ENCODE data around the gene KLF13.

KLF13 gene

DNA sequence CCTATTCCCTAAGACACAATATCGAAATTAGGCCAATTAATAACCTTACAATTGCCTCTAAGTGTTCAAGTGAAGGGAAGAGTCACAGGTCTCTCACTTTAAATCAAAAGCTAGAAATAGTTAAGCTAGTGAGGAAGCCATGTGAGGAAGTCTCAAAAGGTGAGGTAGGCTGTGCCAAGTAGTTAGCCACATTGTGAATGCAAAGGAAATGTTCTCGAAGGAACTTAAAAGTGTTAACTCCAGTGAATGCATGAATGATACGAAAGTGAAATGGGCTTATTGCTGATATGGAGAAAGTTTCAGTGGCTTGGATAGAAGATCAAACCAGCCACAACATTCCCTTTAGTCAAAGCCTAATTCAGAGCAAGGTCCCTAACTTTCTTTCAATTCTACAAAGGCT, 59.1 kb downstream of the KLF13 start:
- Histone ChIP-seq H3K9ac (ENCODE audit: low read length in 5 of 5) (no peak overlapping the region), H3K36me3 (ENCODE audit: control insufficient read depth in 5 of 5, insufficient read depth in 5 of 5, low read length in 5 of 5) (peaks cover 0 to 16% (median 9%) of the 10 kb centered on the region in 5 donors), H3K27me3 (ENCODE audit: control insufficient read depth in 5 of 5, insufficient read depth in 4 of 5, low read length in 5 of 5) (no peaks in the 10 kb centered on the region), H3K9me3 (ENCODE audit: control insufficient read depth in 5 of 5, low read length in 5 of 5) (peaks cover 0 to 16% (median 12%) of the 10 kb centered on the region in 5 donors), H3K27ac (ENCODE audit: low read depth, low read length) (no peak overlapping the region), H3K4me3 (ENCODE audit: low read depth in 1 of 5, low read length in 5 of 5) (no peak overlapping the region), H3K4me1 (ENCODE audit: control insufficient read depth in 5 of 5, insufficient read depth in 5 of 5, low read length in 5 of 5) (peaks cover 2 to 18% (median 9%) of the 10 kb centered on the region in 5 donors)

DNA sequence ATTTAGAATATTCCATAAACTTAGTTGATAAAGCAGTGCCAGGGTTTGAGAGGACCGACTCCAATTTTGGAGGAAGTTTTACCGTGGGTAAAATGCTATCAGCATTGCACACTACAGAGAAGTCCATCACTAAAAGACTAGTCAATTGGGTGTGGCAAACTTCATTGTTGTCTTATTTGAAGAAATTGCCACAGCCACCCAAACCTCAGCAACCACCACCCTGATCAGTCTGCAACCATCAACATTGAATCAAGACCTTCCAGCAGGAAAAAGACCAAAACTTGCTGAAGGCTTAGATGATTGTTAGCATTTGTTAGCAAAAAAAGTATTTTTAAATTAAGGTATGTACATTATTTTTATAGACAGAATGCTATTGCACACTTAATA, 60.5 kb downstream of the KLF13 start:
- Histone ChIP-seq H3K9ac (ENCODE audit: low read length in 5 of 5) (no peak overlapping the region), H3K27ac (ENCODE audit: low read depth, low read length) (no peak overlapping the region), H3K4me3 (ENCODE audit: low read depth in 1 of 5, low read length in 5 of 5) (no peak overlapping the region), H3K4me1 (ENCODE audit: control insufficient read depth in 5 of 5, insufficient read depth in 5 of 5, low read length in 5 of 5) (peaks cover 2 to 17% (median 7%) of the 10 kb centered on the region in 5 donors), H3K27me3 (ENCODE audit: control insufficient read depth in 5 of 5, insufficient read depth in 4 of 5, low read length in 5 of 5) (no peaks in the 10 kb centered on the region), H3K9me3 (ENCODE audit: control insufficient read depth in 5 of 5, low read length in 5 of 5) (peaks cover 0 to 12% (median 9%) of the 10 kb centered on the region in 5 donors), H3K36me3 (ENCODE audit: control insufficient read depth in 5 of 5, insufficient read depth in 5 of 5, low read length in 5 of 5) (peaks cover 0 to 6% (median 2%) of the 10 kb centered on the region in 5 donors)

DNA sequence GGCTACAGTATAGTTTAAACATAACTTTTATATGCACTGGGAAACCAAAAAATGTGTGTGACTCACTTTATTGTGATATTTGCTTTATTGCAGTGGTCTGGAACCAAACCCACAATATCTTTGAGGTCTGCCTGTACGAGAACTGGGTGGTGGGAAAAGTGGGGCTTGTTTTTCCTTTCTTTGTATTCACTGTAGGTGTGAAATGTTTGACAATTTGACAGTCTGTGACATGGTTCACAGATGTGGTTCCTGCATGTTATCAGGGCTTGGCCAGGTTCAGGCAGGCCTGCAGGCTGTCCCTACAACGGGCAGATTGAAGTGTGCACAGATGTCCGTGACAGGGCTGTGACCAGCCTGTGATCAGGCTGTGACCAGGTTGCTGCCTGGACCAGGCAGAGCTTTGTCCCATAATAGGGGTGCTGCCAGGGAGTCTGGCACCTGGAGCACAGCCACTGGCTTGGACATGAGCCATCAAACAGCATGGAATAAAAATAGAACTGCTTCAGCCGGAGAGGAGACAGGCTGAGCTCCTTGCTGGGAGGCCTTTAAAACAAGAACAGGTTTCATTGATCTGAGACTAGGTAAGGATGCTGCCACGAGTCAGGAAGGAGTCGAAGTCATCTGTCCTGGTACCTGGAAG, 61.0 kb downstream of the KLF13 start:
- Histone ChIP-seq H3K9me3 (ENCODE audit: control insufficient read depth in 5 of 5, low read length in 5 of 5) (peaks cover 0 to 12% (median 9%) of the 10 kb centered on the region in 5 donors), H3K9ac (ENCODE audit: low read length in 5 of 5) (no peak overlapping the region), H3K27ac (ENCODE audit: low read depth, low read length) (no peak overlapping the region), H3K27me3 (ENCODE audit: control insufficient read depth in 5 of 5, insufficient read depth in 4 of 5, low read length in 5 of 5) (no peaks in the 10 kb centered on the region), H3K36me3 (ENCODE audit: control insufficient read depth in 5 of 5, insufficient read depth in 5 of 5, low read length in 5 of 5) (peaks cover 0 to 5% (median 0%) of the 10 kb centered on the region in 5 donors), H3K4me1 (ENCODE audit: control insufficient read depth in 5 of 5, insufficient read depth in 5 of 5, low read length in 5 of 5) (peaks cover 2 to 16% (median 7%) of the 10 kb centered on the region in 5 donors), H3K4me3 (ENCODE audit: low read depth in 1 of 5, low read length in 5 of 5) (no peak overlapping the region)

DNA sequence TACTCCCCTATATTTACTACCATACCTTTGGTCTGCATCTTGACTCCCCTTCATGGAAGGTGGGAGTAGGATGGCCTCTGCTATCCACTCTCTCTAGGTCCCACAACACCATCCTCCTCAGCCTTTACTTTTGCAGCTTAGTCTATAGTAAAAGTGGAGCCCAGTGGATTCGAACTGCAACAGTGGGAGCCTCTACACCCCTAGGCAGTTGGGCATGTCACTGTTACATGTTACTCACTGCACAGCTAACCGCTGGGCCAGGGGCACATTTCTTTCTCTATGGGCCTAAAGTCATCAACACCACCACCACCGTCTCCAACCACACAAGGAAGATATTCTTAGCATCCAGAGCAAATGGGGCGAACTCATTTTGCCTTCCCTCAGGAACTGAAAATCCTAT, 62.9 kb downstream of the KLF13 start:
- H3K27ac ChIP-seq (ENCODE audit: low read depth, low read length): no peak overlapping the region
- no peaks in the 10 kb centered on the region for H3K27me3 ChIP-seq (ENCODE audit: control insufficient read depth in 5 of 5, insufficient read depth in 4 of 5, low read length in 5 of 5)
- peaks cover 0 to 5% (median 0%) of the 10 kb centered on the region in 5 donors for H3K36me3 ChIP-seq (ENCODE audit: control insufficient read depth in 5 of 5, insufficient read depth in 5 of 5, low read length in 5 of 5)
- H3K9ac ChIP-seq (ENCODE audit: low read length in 5 of 5): no peak overlapping the region
- peaks cover 0 to 12% (median 9%) of the 10 kb centered on the region in 5 donors for H3K9me3 ChIP-seq (ENCODE audit: control insufficient read depth in 5 of 5, low read length in 5 of 5)
- peaks cover 2 to 19% (median 14%) of the 10 kb centered on the region in 5 donors for H3K4me1 ChIP-seq (ENCODE audit: control insufficient read depth in 5 of 5, insufficient read depth in 5 of 5, low read length in 5 of 5)
- no peak overlapping the region for H3K4me3 ChIP-seq (ENCODE audit: low read depth in 1 of 5, low read length in 5 of 5)

DNA sequence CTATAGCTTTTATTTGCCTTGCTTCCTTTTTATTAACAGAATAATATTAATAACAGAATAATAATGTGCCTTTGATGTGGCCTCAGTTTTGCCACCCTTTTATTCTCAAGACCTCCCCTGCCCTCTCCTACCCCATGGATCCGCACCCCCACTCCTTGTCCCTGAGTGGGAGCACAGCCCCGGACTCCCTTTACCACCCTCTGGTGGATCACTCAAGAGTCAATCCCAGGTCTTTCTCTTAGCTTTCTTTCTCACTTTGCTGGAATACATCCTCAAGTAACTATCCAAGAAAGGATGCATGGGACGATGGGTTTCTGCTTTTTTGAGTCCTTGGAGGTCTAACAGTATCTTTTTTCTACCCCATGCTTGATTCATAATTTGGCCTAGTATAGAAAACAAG, 63.4 kb downstream of the KLF13 start:
- Histone ChIP-seq H3K27ac (ENCODE audit: low read depth, low read length) (no peak overlapping the region), H3K27me3 (ENCODE audit: control insufficient read depth in 5 of 5, insufficient read depth in 4 of 5, low read length in 5 of 5) (no peaks in the 10 kb centered on the region), H3K4me3 (ENCODE audit: low read depth in 1 of 5, low read length in 5 of 5) (no peak overlapping the region), H3K9ac (ENCODE audit: low read length in 5 of 5) (no peak overlapping the region), H3K36me3 (ENCODE audit: control insufficient read depth in 5 of 5, insufficient read depth in 5 of 5, low read length in 5 of 5) (peaks cover 0 to under 1% (median 0%) of the 10 kb centered on the region in 5 donors), H3K9me3 (ENCODE audit: control insufficient read depth in 5 of 5, low read length in 5 of 5) (peaks cover 0 to 12% (median 9%) of the 10 kb centered on the region in 5 donors), H3K4me1 (ENCODE audit: control insufficient read depth in 5 of 5, insufficient read depth in 5 of 5, low read length in 5 of 5) (peaks cover 2 to 19% (median 14%) of the 10 kb centered on the region in 5 donors)

DNA sequence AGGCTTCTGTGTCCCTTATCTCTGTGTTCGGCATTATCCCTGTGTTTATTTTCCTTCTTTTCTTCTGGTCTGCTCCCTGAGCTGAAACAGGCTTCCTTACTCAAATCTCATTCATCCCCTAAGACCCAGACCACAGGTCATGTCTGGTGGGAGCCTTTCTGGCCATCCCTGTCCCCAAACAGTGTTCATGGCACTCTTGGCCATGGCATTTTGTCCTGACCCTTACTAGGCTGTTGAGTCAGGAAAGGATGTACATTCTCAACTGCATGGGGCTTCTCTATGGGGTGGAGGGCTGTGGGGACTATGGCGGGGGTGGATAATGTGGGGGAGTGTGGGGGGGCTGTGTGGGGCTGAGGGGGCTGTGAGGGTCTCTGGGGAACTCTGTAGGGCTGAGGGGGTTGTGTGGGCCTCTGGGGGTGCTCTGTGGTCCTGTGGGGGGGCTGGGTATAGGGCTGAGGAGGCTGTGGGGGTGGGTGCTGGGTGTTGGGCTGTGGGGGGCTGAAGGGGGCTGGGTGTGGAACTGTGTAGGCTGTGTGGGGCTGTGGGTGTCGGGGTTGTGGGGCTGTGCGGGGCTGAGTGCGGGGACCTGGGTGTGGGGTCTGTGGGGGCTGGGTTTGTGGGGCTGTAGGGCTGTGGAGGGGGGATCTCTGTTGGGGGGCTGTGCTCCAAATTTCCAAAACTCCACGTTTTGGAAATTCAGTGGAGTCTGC, 64.3 kb downstream of the KLF13 start:
- no peaks in the 10 kb centered on the region for H3K36me3 ChIP-seq (ENCODE audit: control insufficient read depth in 5 of 5, insufficient read depth in 5 of 5, low read length in 5 of 5)
- no peak overlapping the region for H3K9ac ChIP-seq (ENCODE audit: low read length in 5 of 5)
- H3K27ac ChIP-seq (ENCODE audit: low read depth, low read length): peak overlapping the region; percentile 32
- peaks cover 0 to 12% (median 9%) of the 10 kb centered on the region in 5 donors for H3K9me3 ChIP-seq (ENCODE audit: control insufficient read depth in 5 of 5, low read length in 5 of 5)
- H3K4me1 ChIP-seq (ENCODE audit: control insufficient read depth in 5 of 5, insufficient read depth in 5 of 5, low read length in 5 of 5): peaks cover 2 to 19% (median 10%) of the 10 kb centered on the region in 5 donors
- no peaks in the 10 kb centered on the region for H3K27me3 ChIP-seq (ENCODE audit: control insufficient read depth in 5 of 5, insufficient read depth in 4 of 5, low read length in 5 of 5)
- no peak overlapping the region for H3K4me3 ChIP-seq (ENCODE audit: low read depth in 1 of 5, low read length in 5 of 5)

DNA sequence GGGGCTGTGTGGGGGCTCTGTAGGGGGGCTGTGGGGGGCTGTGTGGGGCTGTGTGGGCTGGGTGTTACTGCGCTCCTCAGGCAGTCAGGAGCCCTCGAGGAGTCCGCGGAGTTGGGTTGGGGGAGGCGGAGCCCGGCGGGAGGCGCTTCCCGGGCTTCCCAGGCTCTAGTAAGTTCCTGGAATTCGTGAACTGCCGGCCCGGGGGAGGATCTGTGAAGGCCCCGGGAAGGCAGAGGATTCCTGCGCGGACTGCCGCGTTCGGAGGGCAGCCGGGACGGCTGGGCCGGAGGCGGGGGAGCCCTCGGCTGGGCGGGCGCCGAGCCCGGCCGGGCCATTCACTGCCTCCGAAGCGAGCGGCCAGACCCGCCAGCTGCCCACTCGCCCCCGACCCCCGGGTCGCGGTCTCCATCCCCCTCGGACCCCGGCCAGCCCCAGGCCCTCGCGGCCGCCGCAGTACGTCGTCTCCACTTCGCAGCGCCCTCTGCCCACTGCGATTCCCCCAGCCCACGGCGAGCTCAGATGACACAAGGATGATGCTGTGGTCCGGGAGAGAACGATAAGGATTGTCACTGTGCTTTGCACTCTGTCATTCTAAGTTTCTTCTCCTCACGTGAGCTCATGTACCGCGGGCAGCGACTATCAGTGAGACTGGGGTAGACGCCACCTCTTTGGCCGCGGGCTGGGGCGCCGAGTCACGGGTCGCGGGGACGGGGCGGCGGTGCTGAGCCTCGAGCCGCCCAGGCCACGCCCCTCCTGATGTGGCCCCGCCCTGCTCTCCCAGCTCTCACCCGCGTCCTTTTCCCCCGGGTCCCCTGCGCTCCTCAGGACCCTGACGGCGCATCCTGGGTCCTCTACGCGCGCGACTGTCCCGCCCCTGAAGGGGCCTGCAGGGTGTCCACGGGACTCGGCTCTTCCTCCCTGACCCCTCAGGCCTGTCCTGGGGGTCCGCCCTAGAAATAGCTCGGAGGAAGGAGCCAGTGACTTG, 65.3 kb downstream of the KLF13 start:
- H3K27me3 ChIP-seq (ENCODE audit: control insufficient read depth in 5 of 5, insufficient read depth in 4 of 5, low read length in 5 of 5): no peaks in the 10 kb centered on the region
- no peaks in the 10 kb centered on the region for H3K36me3 ChIP-seq (ENCODE audit: control insufficient read depth in 5 of 5, insufficient read depth in 5 of 5, low read length in 5 of 5)
- peak overlapping the region; percentile 62 to 84 (median 77) for H3K4me3 ChIP-seq (ENCODE audit: low read depth in 1 of 5, low read length in 5 of 5)
- peak overlapping the region; percentile 88 for H3K27ac ChIP-seq (ENCODE audit: low read depth, low read length)
- H3K4me1 ChIP-seq (ENCODE audit: control insufficient read depth in 5 of 5, insufficient read depth in 5 of 5, low read length in 5 of 5): peaks cover 2 to 25% (median 13%) of the 10 kb centered on the region in 5 donors
- peaks cover 0 to 12% (median 9%) of the 10 kb centered on the region in 5 donors for H3K9me3 ChIP-seq (ENCODE audit: control insufficient read depth in 5 of 5, low read length in 5 of 5)
- peak overlapping the region in 4 of 5 donors; percentile 53 to 89 (median 81) for H3K9ac ChIP-seq (ENCODE audit: low read length in 5 of 5)

DNA sequence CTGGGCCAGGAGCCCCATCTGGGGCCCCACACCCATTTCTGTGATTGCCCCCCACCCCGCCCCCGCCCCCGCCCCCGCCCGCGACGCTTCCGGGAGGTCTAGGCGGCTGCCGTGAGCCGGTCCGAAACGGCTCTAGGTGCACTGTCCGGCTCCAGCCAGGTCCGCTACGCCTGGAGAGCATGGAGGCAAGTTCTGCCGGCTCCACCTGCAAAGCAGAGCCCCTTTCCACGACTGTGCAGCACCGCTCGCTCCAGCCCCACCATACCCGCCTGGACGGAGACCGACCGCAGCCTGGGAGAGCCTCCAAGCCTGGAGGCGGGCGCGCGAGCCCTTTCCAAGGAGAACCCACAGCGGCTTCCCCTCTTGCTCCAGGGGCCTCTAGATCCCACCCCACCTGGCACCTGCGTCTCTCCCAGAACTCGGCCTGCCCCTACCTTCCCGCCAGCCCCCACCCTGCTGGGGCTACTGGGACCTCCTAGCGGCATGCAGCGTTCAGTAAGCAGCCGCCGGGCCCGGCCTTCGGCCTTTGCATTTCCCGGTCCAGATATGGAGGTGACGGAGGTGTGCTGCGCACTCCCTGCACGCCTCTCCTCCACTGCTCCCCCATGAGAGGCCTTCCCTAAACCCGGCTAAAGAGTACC, 66.2 kb downstream of the KLF13 start:
- peak overlapping the region in 2 of 5 donors; percentile 43 to 87 for H3K9ac ChIP-seq (ENCODE audit: low read length in 5 of 5)
- H3K27me3 ChIP-seq (ENCODE audit: control insufficient read depth in 5 of 5, insufficient read depth in 4 of 5, low read length in 5 of 5): no peaks in the 10 kb centered on the region
- H3K4me1 ChIP-seq (ENCODE audit: control insufficient read depth in 5 of 5, insufficient read depth in 5 of 5, low read length in 5 of 5): peaks cover under 1 to 29% (median 19%) of the 10 kb centered on the region in 5 donors
- peaks cover 0 to 12% (median 9%) of the 10 kb centered on the region in 5 donors for H3K9me3 ChIP-seq (ENCODE audit: control insufficient read depth in 5 of 5, low read length in 5 of 5)
- H3K36me3 ChIP-seq (ENCODE audit: control insufficient read depth in 5 of 5, insufficient read depth in 5 of 5, low read length in 5 of 5): no peaks in the 10 kb centered on the region
- H3K27ac ChIP-seq (ENCODE audit: low read depth, low read length): no peak overlapping the region
- H3K4me3 ChIP-seq (ENCODE audit: low read depth in 1 of 5, low read length in 5 of 5): peak overlapping the region in 4 of 5 donors; percentile 62 to 84 (median 78)

DNA sequence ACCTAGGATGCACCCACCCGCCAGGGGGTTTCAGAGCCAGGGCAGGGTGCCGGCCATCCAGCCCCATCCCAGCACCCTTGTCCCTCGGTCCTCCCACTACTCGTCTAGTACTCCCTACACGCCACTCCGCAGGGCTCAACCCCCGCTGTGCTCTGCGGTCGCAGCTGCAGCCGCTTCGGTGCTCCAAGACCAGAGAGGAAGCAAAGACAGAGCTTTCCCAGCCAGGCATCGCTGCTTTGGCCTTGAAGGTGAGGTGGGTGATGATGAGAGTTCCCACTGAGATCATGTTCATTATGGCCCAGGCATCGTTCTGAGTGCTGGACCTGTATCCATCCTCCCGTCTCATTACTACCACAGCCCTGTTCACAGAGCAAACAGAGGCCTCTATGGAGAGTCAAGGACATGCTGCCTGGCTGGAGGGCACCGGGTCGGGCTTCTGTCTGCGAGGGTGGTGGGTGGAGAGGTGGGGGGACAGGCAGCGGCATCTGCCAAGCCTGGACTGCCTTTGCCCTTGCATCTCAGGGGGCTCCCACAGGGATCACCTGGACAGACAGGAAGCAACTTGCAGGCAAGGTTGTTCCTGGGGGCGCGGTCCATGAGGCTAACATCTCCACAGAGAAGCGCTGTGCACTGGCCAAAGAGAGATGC, 66.9 kb downstream of the KLF13 start:
- Histone ChIP-seq H3K9ac (ENCODE audit: low read length in 5 of 5) (no peak overlapping the region), H3K4me3 (ENCODE audit: low read depth in 1 of 5, low read length in 5 of 5) (no peak overlapping the region), H3K4me1 (ENCODE audit: control insufficient read depth in 5 of 5, insufficient read depth in 5 of 5, low read length in 5 of 5) (peaks cover 0 to 31% (median 26%) of the 10 kb centered on the region in 5 donors), H3K9me3 (ENCODE audit: control insufficient read depth in 5 of 5, low read length in 5 of 5) (peaks cover 0 to 12% (median 9%) of the 10 kb centered on the region in 5 donors), H3K27ac (ENCODE audit: low read depth, low read length) (no peak overlapping the region), H3K27me3 (ENCODE audit: control insufficient read depth in 5 of 5, insufficient read depth in 4 of 5, low read length in 5 of 5) (no peaks in the 10 kb centered on the region), H3K36me3 (ENCODE audit: control insufficient read depth in 5 of 5, insufficient read depth in 5 of 5, low read length in 5 of 5) (no peaks in the 10 kb centered on the region)

Measured in subcutaneous abdominal adipose tissue (tissue), 5 donors.